HL-60 (cell line): Measurements from ENCODE around the gene RBPJL.

ENCODE experiments used
- DNase-seq, 2 experiments: peaks; one replicate each; pipeline ENCODE4 v3.0.0-alpha.2; 2010 to 2020; ENCODE audit warnings: low read depth in 1 of 2, low spot score in 1 of 2
- H3K27ac ChIP-seq: fragments of 250-450 bp; sonication (Bioruptor Pico); replicated peaks from 2 replicates; pipeline ENCODE4 v1.5.1; 2020; ENCODE audit warnings: mild to moderate bottlenecking, moderate library complexity
- H3K27me3 ChIP-seq: fragments of 250-450 bp; sonication (Bioruptor Pico); 2 replicates; pipeline ENCODE4 v1.5.1; 2021; ENCODE audit warnings: mild to moderate bottlenecking, moderate library complexity; ENCODE audit not compliant: insufficient read depth, poor library complexity, severe bottlenecking
- H3K4me3 ChIP-seq: replicated peaks from 2 replicates; pipeline ENCODE4 v1.5.1; 2011; ENCODE audit warnings: mild to moderate bottlenecking, control low read depth, low read length; ENCODE audit not compliant: insufficient read depth
- CTCF ChIP-seq: IDR thresholded peaks from one replicate; pipeline ENCODE4 v1.5.1; 2011; ENCODE audit warnings: low read length, control low read depth, inconsistent platforms; ENCODE audit not compliant: insufficient read depth
- GABPA ChIP-seq: IDR thresholded peaks from 2 replicates; pipeline ENCODE4 v1.6.1; 2012; ENCODE audit warnings: low read depth
- POLR2AphosphoS5 ChIP-seq: IDR thresholded peaks from 2 replicates; pipeline ENCODE4 v1.6.1; 2012; ENCODE audit warnings: low read depth
- REST ChIP-seq: IDR thresholded peaks from 2 replicates; pipeline ENCODE4 v1.6.1; 2012; ENCODE audit warnings: low read depth; ENCODE audit not compliant: insufficient replicate concordance
- SPI1 ChIP-seq: IDR thresholded peaks from 2 replicates; pipeline ENCODE4 v1.6.1; 2012; ENCODE audit warnings: low read depth, mild to moderate bottlenecking, borderline replicate concordance

RBPJL gene

GRCh38 chr20:45312241-45312640 lies 5.6 kb downstream of the RBPJL start:
- no peak for DNase-seq
- Histone ChIP-seq H3K27ac (no peak overlapping the region), H3K27me3 (no peaks in the 10 kb centered on the region), H3K4me3 (no peak overlapping the region)
- TF ChIP-seq CTCF (no peak), GABPA (no peak), SPI1 (no peak), POLR2AphosphoS5 (no peak), REST (no peak)

GRCh38 chr20:45313065-45313695 lies 6.5 kb downstream of the RBPJL start:
- DNase-seq = no peak
- Histone ChIP-seq H3K27ac (no peak overlapping the region), H3K27me3 (no peaks in the 10 kb centered on the region), H3K4me3 (no peak overlapping the region)
- TF ChIP-seq SPI1 = no peak
- no peak for TF ChIP-seq GABPA
- no peak for TF ChIP-seq CTCF
- TF ChIP-seq POLR2AphosphoS5 = no peak
- no peak for TF ChIP-seq REST

- no peak overlapping the region for H3K4me3 ChIP-seq
- TF ChIP-seq CTCF = no peak
- TF ChIP-seq POLR2AphosphoS5 = no peak
- no peak for TF ChIP-seq GABPA
- TF ChIP-seq SPI1 = no peak
- no peak for TF ChIP-seq REST
- H3K27me3 ChIP-seq = no peaks in the 10 kb centered on the region
- no peak for DNase-seq
- H3K27ac ChIP-seq = no peak overlapping the region
Observed at GRCh38 chr20:45313943-45314342, 7.3 kb downstream of the RBPJL start.
